Measurements from ENCODE around the gene CLIC4.

GRCh38 chr1:24855474-24855873 is 110.2 kb downstream of the CLIC4 start:
- TF ChIP-seq ZNF274 (IDR thresholded peaks at IDR 0.05; ENCODE audit: low read depth, low read length), result no peak
- TF ChIP-seq SUZ12 (IDR thresholded peaks at IDR 0.05; ENCODE audit: extremely low read depth, insufficient read depth, insufficient read length), result no peak
- TF ChIP-seq YY1 (IDR thresholded peaks at IDR 0.05; ENCODE audit: insufficient read depth, insufficient read length), result no peak

Data from NT2/D1 (cell line).